Kidney (tissue), 14 donors: ENCODE results near the gene DAO. TPM values are rescaled to one million over a fixed set of nuclear protein-coding genes. Genes with fewer than 3 reads are reported as not detected.

ENCODE experiments used
- DNase-seq, 5 donors: peaks; one replicate each; pipeline ENCODE4 v3.0.0-alpha.2; 2013 to 2020
- FAIRE-seq: peaks from 2 replicates; lab custom pipeline; 2012; peaks lifted over from hg19 to GRCh38; lab: Jason Lieb, UNC
- H3K27ac ChIP-seq, 2 donors: one replicate each; pipeline ENCODE4 v1.7.0; 2013; ENCODE audit warnings: low read depth in 2 of 2, low read length in 2 of 2, inconsistent platforms in 1 of 2
- H3K27me3 ChIP-seq: one replicate; pipeline ENCODE4 v1.7.1; 2013; ENCODE audit warnings: low read length, inconsistent platforms; ENCODE audit not compliant: control insufficient read depth, insufficient read depth
- H3K36me3 ChIP-seq, 3 donors: one replicate each; pipeline versions ENCODE4 v1.7.0 to v1.7.1; 2013; ENCODE audit warnings: low read length in 3 of 3, control low read depth in 1 of 3, inconsistent platforms in 1 of 3; ENCODE audit not compliant: insufficient read depth in 3 of 3, control insufficient read depth in 2 of 3
- H3K4me1 ChIP-seq, 3 donors: one replicate each; pipeline versions ENCODE4 v1.7.0 to v1.7.1; 2013; ENCODE audit warnings: low read length in 3 of 3, inconsistent platforms in 1 of 3, low read depth in 1 of 3; ENCODE audit not compliant: control insufficient read depth in 2 of 3, insufficient read depth in 2 of 3
- H3K4me3 ChIP-seq, 3 donors: one replicate each; pipeline versions ENCODE4 v1.7.0 to v1.8.1; 2013; ENCODE audit warnings: low read length in 3 of 3, control low read depth in 1 of 3, inconsistent platforms in 1 of 3
- H3K9ac ChIP-seq, 3 donors: one replicate each; pipeline versions ENCODE4 v1.7.0 to v1.7.1; 2013; ENCODE audit warnings: low read length in 3 of 3, control low read depth in 1 of 3, inconsistent platforms in 1 of 3
- H3K9me3 ChIP-seq, 3 donors: one replicate each; pipeline versions ENCODE4 v1.7.0 to v1.7.1; 2013; ENCODE audit warnings: low read length in 3 of 3, control low read depth in 1 of 3, inconsistent platforms in 1 of 3; ENCODE audit not compliant: control insufficient read depth in 2 of 3, insufficient read depth in 1 of 3
- CTCF ChIP-seq: IDR thresholded peaks from 3 replicates; pipeline ENCODE4 v1.5.1; 2012; ENCODE audit warnings: mild to moderate bottlenecking, moderate library complexity, borderline replicate concordance; ENCODE audit not compliant: insufficient read depth; ENCODE audit errors: extremely low read depth
- intact Hi-C: fragments of 100-400 bp; cut with DNase I; formaldehyde crosslinking; loops from one replicate; pipeline ENCODE4 v1.11.1; 2022
- polyA plus RNA-seq: library from polyadenylated mRNA; stranded (reverse); fragments of 350-450 nt; fragmentation: Illumina TruSeq; extraction: RNeasy Lipid Tissue Mini Kit (QIAGEN cat#74804); gene quantifications from one replicate; pipeline ENCODE4 v1.2.3, GENCODE V29; 2014; ENCODE audit warnings: low read depth, low replicate concordance; ENCODE audit not compliant: insufficient read depth
- total RNA-seq: library from RNA; stranded (reverse); fragmentation: NEBNext Ultra II Directional; extraction: Animal tissue kit (Norgen Biotek cat#: 25700); gene quantifications from one replicate; pipeline ENCODE4 v1.2.1, GENCODE V29; 2021
- donor health status: control.
- donor health status: control.
- donor health status: control.
- donor health status: control.
- donor health status: control.
- donor health status: DM: yes; HTN: yes; CAD: no.
- donor health status: Normal renal cell carcinoma (clear cell type).

The DAO gene
- total and polyA plus RNA-seq, 2 donors from 2014 or later, result 0.41 to 50.4 TPM

GRCh38 chr12:108916336-108916735, 36.4 kb downstream of the DAO start:
- no peak overlapping the region for H3K9ac ChIP-seq
- intact Hi-C loops, result no loop called here
- DNase-seq (no peak), FAIRE-seq (no peak)
- no peaks in the 10 kb centered on the region for H3K9me3 ChIP-seq
- no peak for TF ChIP-seq CTCF
- H3K27ac ChIP-seq, result no peak overlapping the region
- no peaks in the 10 kb centered on the region for H3K27me3 ChIP-seq
- no peaks in the 10 kb centered on the region for H3K36me3 ChIP-seq
- no peak overlapping the region for H3K4me3 ChIP-seq
- peaks cover 0 to 2% (median 0%) of the 10 kb centered on the region in 3 donors for H3K4me1 ChIP-seq

- no peak for FAIRE-seq
- H3K27me3 ChIP-seq, result no peaks in the 10 kb centered on the region
- H3K36me3 ChIP-seq, result no peaks in the 10 kb centered on the region
- no peak overlapping the region for H3K27ac ChIP-seq
- peaks cover 0 to 2% (median 0%) of the 10 kb centered on the region in 3 donors for H3K4me1 ChIP-seq
- no peak for DNase-seq
- H3K9me3 ChIP-seq, result no peaks in the 10 kb centered on the region
- no peak overlapping the region for H3K9ac ChIP-seq
- no peak overlapping the region for H3K4me3 ChIP-seq
- no peak for TF ChIP-seq CTCF
- intact Hi-C loops, result no loop called here
Measured at GRCh38 chr12:108918206-108918605, 38.3 kb downstream of the DAO start.

- FAIRE-seq (no peak), DNase-seq (no peak)
- intact Hi-C loops, result no loop called here
- H3K27me3 ChIP-seq, result no peaks in the 10 kb centered on the region
- no peak overlapping the region for H3K9ac ChIP-seq
- no peaks in the 10 kb centered on the region for H3K4me1 ChIP-seq
- H3K4me3 ChIP-seq, result no peak overlapping the region
- TF ChIP-seq CTCF, result no peak
- no peak overlapping the region for H3K27ac ChIP-seq
- no peaks in the 10 kb centered on the region for H3K9me3 ChIP-seq
- H3K36me3 ChIP-seq, result no peaks in the 10 kb centered on the region
Measured at GRCh38 chr12:108918960-108919642, 39.2 kb downstream of the DAO start.
